Cardiac muscle cell (in vitro differentiated cells and primary cell): Measurements from ENCODE around the gene CAMK4. TPM values are rescaled to one million over a fixed set of nuclear protein-coding genes. Genes with fewer than 3 reads are reported as not detected.
"Not testable (repeated sequence)": the region's sequence is repeated elsewhere in the genome, so short reads cannot be mapped to it uniquely, and the experiment has no call there.

Experiments
- DNase-seq, 2 donors: peaks; one replicate each; pipeline versions ENCODE4 v3.0.0 to v3.0.0-alpha.2; 2010 to 2017; ENCODE audit warnings: low read depth in 1 of 2, low spot score in 1 of 2
- H3K27ac ChIP-seq: fragments of 200-600 bp; sonication (generic); 2 replicates; pipeline ENCODE4 v1.5.1; 2016
- H3K27me3 ChIP-seq: fragments of 200-600 bp; sonication (generic); 2 replicates; pipeline ENCODE4 v1.6.0; 2016; ENCODE audit warnings: control low read depth
- H3K36me3 ChIP-seq: fragments of 200-600 bp; sonication (generic); 2 replicates; pipeline ENCODE4 v1.5.1; 2016; ENCODE audit warnings: control low read depth
- H3K4me1 ChIP-seq: fragments of 200-600 bp; sonication (generic); 2 replicates; pipeline ENCODE4 v1.8.1; 2017; ENCODE audit warnings: low read depth, mild to moderate bottlenecking, mixed run types
- H3K4me3 ChIP-seq: fragments of 200-600 bp; sonication (generic); 2 replicates; pipeline ENCODE4 v1.5.1; 2016; ENCODE audit warnings: mild to moderate bottlenecking
- H3K9me3 ChIP-seq: fragments of 200-600 bp; sonication (generic); 2 replicates; pipeline ENCODE4 v1.5.1; 2017; ENCODE audit warnings: low read depth, mild to moderate bottlenecking, control low read depth
- CTCF ChIP-seq: IDR thresholded peaks from 2 replicates; pipeline ENCODE4 v1.5.1; 2012; ENCODE audit warnings: low read depth, mild to moderate bottlenecking, low read length
- polyA plus RNA-seq: library from polyadenylated mRNA; unstranded; fragments of >200 nt; fragmentation: Nextera tagmentation; extraction: Ambion mirVana; gene quantifications from 2 replicates; pipeline ENCODE4 v1.2.1, GENCODE V29; 2016
- total RNA-seq: library from RNA; depleted of rRNA; stranded (reverse); fragments of >200 nt; gene quantifications from 2 replicates; pipeline ENCODE4 v1.2.3, GENCODE V29; 2016

CAMK4 gene
- total and polyA plus RNA-seq, 2 experiments from 2014 or later = 0.67 to 2.1 TPM

- Histone ChIP-seq H3K27me3 (no peaks in the 10 kb centered on the region), H3K9me3 (no peaks in the 10 kb centered on the region), H3K36me3 (no peaks in the 10 kb centered on the region), H3K27ac (no peak overlapping the region), H3K4me3 (no peak overlapping the region), H3K4me1 (no peaks in the 10 kb centered on the region)
- DNase-seq = no peak
- TF ChIP-seq CTCF = no peak
Measured at GRCh38 chr5:111296570-111296969, 72.4 kb downstream of the CAMK4 start.

- DNase-seq = peak in 1 of 2 donors; percentile 15
- Histone ChIP-seq H3K27ac (no peak overlapping the region), H3K4me3 (no peak overlapping the region), H3K36me3 (no peaks in the 10 kb centered on the region), H3K4me1 (no peaks in the 10 kb centered on the region), H3K9me3 (no peaks in the 10 kb centered on the region), H3K27me3 (no peaks in the 10 kb centered on the region)
- no peak for TF ChIP-seq CTCF
Measured at GRCh38 chr5:111299067-111299481, 74.9 kb downstream of the CAMK4 start.

- Histone ChIP-seq H3K4me1 (no peaks in the 10 kb centered on the region), H3K4me3 (no peak overlapping the region), H3K27me3 (no peaks in the 10 kb centered on the region), H3K36me3 (no peaks in the 10 kb centered on the region), H3K27ac (no peak overlapping the region), H3K9me3 (no peaks in the 10 kb centered on the region)
- DNase-seq = no peak
- no peak for TF ChIP-seq CTCF
Measured at GRCh38 chr5:111299831-111300432, 75.7 kb downstream of the CAMK4 start.

GRCh38 chr5:111301264-111301663 lies 77.1 kb downstream of the CAMK4 start:
- Histone ChIP-seq H3K36me3 (no peaks in the 10 kb centered on the region), H3K4me3 (no peak overlapping the region), H3K27me3 (no peaks in the 10 kb centered on the region), H3K9me3 (no peaks in the 10 kb centered on the region), H3K4me1 (no peaks in the 10 kb centered on the region), H3K27ac (no peak overlapping the region)
- no peak for DNase-seq
- TF ChIP-seq CTCF = no peak

GRCh38 chr5:111302043-111302442 lies 77.9 kb downstream of the CAMK4 start:
- H3K9me3 ChIP-seq, H3K4me1 ChIP-seq, DNase-seq, H3K4me3 ChIP-seq, H3K27ac ChIP-seq, H3K36me3 ChIP-seq, H3K27me3 ChIP-seq: not testable (repeated sequence)

GRCh38 chr5:111308951-111309350 lies 84.8 kb downstream of the CAMK4 start:
- no peaks in the 10 kb centered on the region for H3K9me3 ChIP-seq
- no peak for DNase-seq

More at GRCh38 chr5:111308951-111309350, 84.8 kb downstream of the CAMK4 start:
- TF ChIP-seq CTCF = no peak
- Histone ChIP-seq H3K4me1 (no peaks in the 10 kb centered on the region), H3K27me3 (no peaks in the 10 kb centered on the region), H3K27ac (no peak overlapping the region), H3K36me3 (no peaks in the 10 kb centered on the region), H3K4me3 (no peak overlapping the region)
